SK-N-SH (cell line): ENCODE results near the gene CBFA2T2. TPM values are rescaled to one million over a fixed set of nuclear protein-coding genes. Genes with fewer than 3 reads are reported as not detected.

ENCODE experiments used
- CTCF ChIA-PET: fragments of 300-600, 350-600 bp; formaldehyde crosslinking; extraction: SDS; loops from one replicate; lab custom pipeline; 2021; lab: Yijun Ruan, JAX
- POLR2A ChIA-PET: fragments of 350-600 bp; sonication (Branson Sonifier 250); formaldehyde crosslinking; extraction: SDS; loops from one replicate; lab custom pipeline; 2020; ENCODE audit warnings: antibody characterized with exemption, inconsistent platforms; lab: Yijun Ruan, JAX
- DNase-seq: peaks from one replicate; pipeline ENCODE4 v3.0.0; 2012
- H2AFZ ChIP-seq: fragments of 200-600 bp; sonication (generic); 2 replicates; pipeline ENCODE4 v1.8.1; 2016; ENCODE audit warnings: antibody characterized with exemption, mild to moderate bottlenecking, low read depth
- H3F3A ChIP-seq: fragments of 200-600 bp; sonication (generic); replicated peaks from 2 replicates; pipeline ENCODE3; 2016; ENCODE audit warnings: antibody characterized with exemption, mild to moderate bottlenecking; ENCODE audit not compliant: insufficient read depth
- H3K27ac ChIP-seq, 2 experiments: fragments of 200-500 bp in 1 of 2; fragments of 200-600 bp in 1 of 2; sonication (Bioruptor generic) in 1 of 2; sonication (generic), shearing (Covaris generic) in 1 of 2; 2 replicates each; pipeline versions ENCODE4 v1.5.1 to v1.6.1; 2014 to 2016; ENCODE audit warnings: low read depth in 2 of 2, inconsistent platforms in 1 of 2, low read length in 1 of 2, mild to moderate bottlenecking in 1 of 2, mixed read lengths in 1 of 2
- H3K27me3 ChIP-seq: fragments of 200-600 bp; sonication (generic), shearing (Covaris generic); 2 replicates; pipeline ENCODE4 v1.6.1; 2016; ENCODE audit warnings: mixed run types; ENCODE audit not compliant: insufficient read depth
- H3K36me3 ChIP-seq, 2 experiments: fragments of 200-500 bp in 1 of 2; fragments of 200-600 bp in 1 of 2; sonication (Bioruptor generic) in 1 of 2; sonication (generic) in 1 of 2; replicated peaks in 1 of 2; 2 replicates each; pipeline versions ENCODE3 to v1.5.1; 2014 to 2016; ENCODE audit warnings: low read length in 1 of 2, mild to moderate bottlenecking in 1 of 2; ENCODE audit not compliant: insufficient read depth in 2 of 2, control insufficient read depth in 1 of 2
- H3K4me1 ChIP-seq, 2 experiments: fragments of 200-500 bp in 1 of 2; fragments of 200-600 bp in 1 of 2; sonication (Bioruptor generic) in 1 of 2; sonication (generic), shearing (Covaris generic) in 1 of 2; 2 replicates each; pipeline versions ENCODE4 v1.5.1 to v1.6.1; 2014 to 2016; ENCODE audit warnings: low read depth in 1 of 2, low read length in 1 of 2, mixed run types in 1 of 2; ENCODE audit not compliant: insufficient read depth in 2 of 2, control insufficient read depth in 1 of 2
- H3K4me2 ChIP-seq: fragments of 200-600 bp; sonication (generic), shearing (Covaris generic); 2 replicates; pipeline ENCODE4 v1.6.1; 2017; ENCODE audit warnings: mixed run types
- H3K4me3 ChIP-seq, 2 experiments: fragments of 200-500 bp in 1 of 2; fragments of 200-600 bp in 1 of 2; sonication (Bioruptor generic) in 1 of 2; sonication (generic), shearing (Covaris generic) in 1 of 2; 2 replicates each; pipeline versions ENCODE4 v1.5.1 to v1.8.1; 2014 to 2016; ENCODE audit warnings: low read depth in 2 of 2, inconsistent platforms in 1 of 2, low read length in 1 of 2, mild to moderate bottlenecking in 1 of 2, mixed read lengths in 1 of 2, moderate library complexity in 1 of 2
- H3K79me2 ChIP-seq: fragments of 200-600 bp; sonication (generic); 2 replicates; pipeline ENCODE4 v1.8.1; 2017; ENCODE audit warnings: mild to moderate bottlenecking; ENCODE audit not compliant: insufficient read depth
- H3K9ac ChIP-seq: fragments of 200-600 bp; sonication (generic); 2 replicates; pipeline ENCODE4 v1.6.1; 2017; ENCODE audit warnings: mixed run types
- H3K9me2 ChIP-seq: fragments of 200-600 bp; sonication (generic); 2 replicates; pipeline ENCODE4 v1.6.1; 2017; ENCODE audit warnings: mixed run types
- H3K9me3 ChIP-seq: fragments of 200-600 bp; sonication (generic); 2 replicates; pipeline ENCODE4 v1.6.1; 2017; ENCODE audit warnings: mixed run types, mild to moderate bottlenecking, moderate library complexity
- H4K20me1 ChIP-seq: fragments of 200-600 bp; sonication (generic); 2 replicates; pipeline ENCODE4 v1.6.1; 2017; ENCODE audit warnings: mild to moderate bottlenecking, mixed run types; ENCODE audit not compliant: insufficient read depth
- CHD2 ChIP-seq: fragments of 150-350 bp; IDR thresholded peaks from 2 replicates; pipeline ENCODE4 v1.6.1; 2018; ENCODE audit warnings: low read length; ENCODE audit not compliant: partially characterized antibody
- FOSL2 ChIP-seq: IDR thresholded peaks from 2 replicates; pipeline ENCODE4 v1.4.0; 2012; ENCODE audit warnings: low read depth, mild to moderate bottlenecking, moderate library complexity, borderline replicate concordance
- FOXM1 ChIP-seq: IDR thresholded peaks from 2 replicates; pipeline ENCODE4 v1.4.0; 2012; ENCODE audit warnings: low read depth, mild to moderate bottlenecking
- GABPA ChIP-seq: IDR thresholded peaks from 2 replicates; pipeline ENCODE4 v1.4.0; 2012; ENCODE audit warnings: low read depth, mild to moderate bottlenecking
- GATA2 ChIP-seq: sonication (generic); formaldehyde crosslinking; IDR thresholded peaks from 2 replicates; pipeline ENCODE4 v1.5.0; 2020; ENCODE audit warnings: mild to moderate bottlenecking, missing genetic modification reagents
- MEF2A ChIP-seq: IDR thresholded peaks from 2 replicates; pipeline ENCODE4 v1.4.0; 2012; ENCODE audit warnings: low read depth, borderline replicate concordance
- MXI1 ChIP-seq: IDR thresholded peaks from 2 replicates; pipeline ENCODE4 v1.6.1; 2012; ENCODE audit warnings: mild to moderate bottlenecking, low read depth, low read length, improper control_type of control experiment
- NRF1 ChIP-seq: IDR thresholded peaks from 2 replicates; pipeline ENCODE4 v1.6.1; 2012; ENCODE audit warnings: low read depth, mild to moderate bottlenecking, low read length
- PBX3 ChIP-seq: IDR thresholded peaks from 2 replicates; pipeline ENCODE4; 2012
- POLR2AphosphoS5 ChIP-seq: IDR thresholded peaks from 2 replicates; pipeline ENCODE4 v1.6.1; 2012; ENCODE audit warnings: low read depth, low read length
- RAD21 ChIP-seq: IDR thresholded peaks from 2 replicates; pipeline ENCODE4 v1.6.1; 2012; ENCODE audit warnings: mild to moderate bottlenecking, low read length
- RCOR1 ChIP-seq: fragments of 150-350 bp; IDR thresholded peaks from 2 replicates; pipeline ENCODE4 v1.6.1; 2017; ENCODE audit warnings: antibody characterized with exemption, low read length
- RFX5 ChIP-seq: IDR thresholded peaks from 2 replicates; pipeline ENCODE4 v1.6.1; 2012; ENCODE audit warnings: mild to moderate bottlenecking, improper control_type of control experiment, low read length
- TCF12 ChIP-seq: IDR thresholded peaks from 2 replicates; pipeline ENCODE4 v1.4.0; 2012
- USF1 ChIP-seq: IDR thresholded peaks from 2 replicates; pipeline ENCODE4 v1.4.0; 2012; ENCODE audit warnings: low read depth, borderline replicate concordance
- YY1 ChIP-seq: IDR thresholded peaks from 2 replicates; pipeline ENCODE4 v1.4.0; 2012; ENCODE audit warnings: low read depth, mild to moderate bottlenecking
- WGBS: methylation state at CpG from one replicate; pipeline ENCODE4 v1.1.6; 2017; ENCODE audit warnings: low lambda C conversion rate; 5-methylcytosine and 5-hydroxymethylcytosine counted together
- polyA plus RNA-seq, 3 experiments: library from polyadenylated mRNA; depleted of rRNA; stranded (reverse); fragments of >200 nt; gene quantifications; 2 replicates each; pipeline ENCODE4 v1.2.3, GENCODE V29; 2012
- TF ChIP-seq, protein P1 (sequence below): IDR thresholded peaks from 2 replicates; pipeline ENCODE4 v1.6.1; 2012; ENCODE audit warnings: mild to moderate bottlenecking, low read depth, low read length, moderate library complexity
- TF ChIP-seq, protein P2 (sequence below): IDR thresholded peaks from 2 replicates; pipeline ENCODE4 v1.4.0; 2012; ENCODE audit warnings: low read depth, borderline replicate concordance

CBFA2T2 gene
- polyA plus RNA-seq, 1 of the 3 experiments (the other 2 are of a cell fraction), result 11.0 TPM

GRCh38 chr20:33649201-33649681, 159.3 kb downstream of the CBFA2T2 start:
- no peak overlapping the region for H3K4me2 ChIP-seq
- H3K79me2 ChIP-seq, result no peaks in the 10 kb centered on the region
- TF ChIP-seq POLR2AphosphoS5 (no peak), CHD2 (peak; percentile 26), MEF2A (no peak), RAD21 (peak; percentile 10; the same call in 1 of the 2 replicates), FOSL2 (no peak), MXI1 (peak; percentile 73), RCOR1 (peak; percentile 40; the same call in 1 of the 2 replicates)
- TF ChIP-seq, all 33 proteins: peak for 4
- peaks cover 26% of the 10 kb centered on the region for H3F3A ChIP-seq
- H3K4me1 ChIP-seq, result peaks cover 13 to 59% of the 10 kb centered on the region in 2 experiments; a peak in 3 of 4 replicates
- 48% methylated on average over 10 of the region's 19 CpGs for WGBS
- H3K27me3 ChIP-seq, result no peaks in the 10 kb centered on the region
- POLR2A ChIA-PET, result interaction anchor here (0.9 to 1.9 kb wide), 8 partner anchors 60 to 248 kb away, joined by 3 to 9 read pairs (median 4); partner anchors contain the start of genes CBFA2T2, CDK5RAP1 and SNTA1
- no peak overlapping the region for H3K4me3 ChIP-seq
- peaks cover 32% of the 10 kb centered on the region for H4K20me1 ChIP-seq
- H3K9me2 ChIP-seq, result no peaks in the 10 kb centered on the region
- H3K9ac ChIP-seq, result no peak overlapping the region
- CTCF ChIA-PET, result interaction anchor here (0.6 to 9.2 kb wide), 11 partner anchors 17 to 205 kb away, joined by 3 to 114 read pairs (median 4); partner anchors contain the start of genes ACTL10 and C20orf144
- H2AFZ ChIP-seq, result no peak overlapping the region
- H3K27ac ChIP-seq, result peak overlapping the region in 1 of 2 experiments; percentile 93; a peak in 2 of 4 replicates
- DNase-seq, result peak; percentile 87
- no peaks in the 10 kb centered on the region for H3K9me3 ChIP-seq
- H3K36me3 ChIP-seq, result peaks cover 3 to 13% of the 10 kb centered on the region in 2 experiments

DNA sequence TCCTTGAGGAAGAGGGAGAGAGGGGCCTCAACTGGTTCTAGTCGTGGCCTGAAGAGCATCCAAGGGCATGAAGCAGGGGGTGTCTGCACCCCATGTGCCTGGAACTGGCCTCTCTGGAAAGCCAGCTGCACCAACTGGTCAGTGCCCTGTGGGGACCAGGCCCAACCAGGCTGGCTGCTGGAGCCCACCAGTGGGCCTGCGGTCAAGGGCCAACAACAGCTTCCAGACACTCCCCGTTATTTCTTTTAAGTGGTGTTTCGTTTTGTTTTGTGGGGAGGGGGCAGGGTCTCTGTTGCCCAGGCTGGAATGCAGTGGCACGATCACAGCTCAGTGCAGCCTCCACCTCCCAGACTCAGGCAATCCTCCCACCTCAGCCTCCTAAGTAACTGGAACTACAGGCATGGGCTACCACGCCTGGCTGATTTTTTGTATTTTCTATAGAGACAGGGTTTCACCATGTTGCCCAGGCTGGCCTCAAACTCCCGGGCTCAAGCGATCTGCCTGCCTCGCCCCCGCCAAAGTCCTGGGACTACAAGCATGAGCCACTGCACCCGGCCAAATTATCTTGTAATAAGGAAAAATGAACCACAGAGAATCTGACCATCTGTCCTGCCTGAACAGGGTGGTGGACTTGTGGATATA, 160.3 kb downstream of the CBFA2T2 start:
- Histone ChIP-seq H3K27ac (peak overlapping the region in 1 of 2 experiments; percentile 93; a peak in 2 of 4 replicates), H3K9me3 (no peaks in the 10 kb centered on the region), H3K4me2 (no peak overlapping the region), H3K27me3 (no peaks in the 10 kb centered on the region), H3K9me2 (no peaks in the 10 kb centered on the region), H4K20me1 (peaks cover 32% of the 10 kb centered on the region), H3K4me3 (no peak overlapping the region), H3K4me1 (peaks cover 13 to 53% of the 10 kb centered on the region in 2 experiments; a peak in 3 of 4 replicates), H3K36me3 (peaks cover 0 to 4% of the 10 kb centered on the region in 2 experiments), H3K79me2 (no peaks in the 10 kb centered on the region), H2AFZ (no peak overlapping the region), H3K9ac (no peak overlapping the region), H3F3A (peaks cover 26% of the 10 kb centered on the region)
- peak; percentile 34 for DNase-seq
- ChIA-PET POLR2A (interaction anchor here (1.1 to 1.9 kb wide), 3 partner anchors 88 to 188 kb away, joined by 3 to 9 read pairs (median 7); partner anchors contain the start of gene CBFA2T2), CTCF (interaction anchor here (0.7 to 9.2 kb wide), 5 partner anchors 16 to 193 kb away, joined by 3 to 114 read pairs (median 16); partner anchors contain the start of genes ACTL10 and C20orf144)
- 98% methylated on average over 10 of the region's 11 CpGs for WGBS
- no peak for TF ChIP-seq PBX3
- no peak for TF ChIP-seq TCF12
- no peak for TF ChIP-seq FOSL2
- no peak for TF ChIP-seq USF1
- TF ChIP-seq, protein P1, sequence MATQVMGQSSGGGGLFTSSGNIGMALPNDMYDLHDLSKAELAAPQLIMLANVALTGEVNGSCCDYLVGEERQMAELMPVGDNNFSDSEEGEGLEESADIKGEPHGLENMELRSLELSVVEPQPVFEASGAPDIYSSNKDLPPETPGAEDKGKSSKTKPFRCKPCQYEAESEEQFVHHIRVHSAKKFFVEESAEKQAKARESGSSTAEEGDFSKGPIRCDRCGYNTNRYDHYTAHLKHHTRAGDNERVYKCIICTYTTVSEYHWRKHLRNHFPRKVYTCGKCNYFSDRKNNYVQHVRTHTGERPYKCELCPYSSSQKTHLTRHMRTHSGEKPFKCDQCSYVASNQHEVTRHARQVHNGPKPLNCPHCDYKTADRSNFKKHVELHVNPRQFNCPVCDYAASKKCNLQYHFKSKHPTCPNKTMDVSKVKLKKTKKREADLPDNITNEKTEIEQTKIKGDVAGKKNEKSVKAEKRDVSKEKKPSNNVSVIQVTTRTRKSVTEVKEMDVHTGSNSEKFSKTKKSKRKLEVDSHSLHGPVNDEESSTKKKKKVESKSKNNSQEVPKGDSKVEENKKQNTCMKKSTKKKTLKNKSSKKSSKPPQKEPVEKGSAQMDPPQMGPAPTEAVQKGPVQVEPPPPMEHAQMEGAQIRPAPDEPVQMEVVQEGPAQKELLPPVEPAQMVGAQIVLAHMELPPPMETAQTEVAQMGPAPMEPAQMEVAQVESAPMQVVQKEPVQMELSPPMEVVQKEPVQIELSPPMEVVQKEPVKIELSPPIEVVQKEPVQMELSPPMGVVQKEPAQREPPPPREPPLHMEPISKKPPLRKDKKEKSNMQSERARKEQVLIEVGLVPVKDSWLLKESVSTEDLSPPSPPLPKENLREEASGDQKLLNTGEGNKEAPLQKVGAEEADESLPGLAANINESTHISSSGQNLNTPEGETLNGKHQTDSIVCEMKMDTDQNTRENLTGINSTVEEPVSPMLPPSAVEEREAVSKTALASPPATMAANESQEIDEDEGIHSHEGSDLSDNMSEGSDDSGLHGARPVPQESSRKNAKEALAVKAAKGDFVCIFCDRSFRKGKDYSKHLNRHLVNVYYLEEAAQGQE, result no peak
- TF ChIP-seq GATA2 (CRISPR knock-in tag), result no peak
- TF ChIP-seq, protein P2, sequence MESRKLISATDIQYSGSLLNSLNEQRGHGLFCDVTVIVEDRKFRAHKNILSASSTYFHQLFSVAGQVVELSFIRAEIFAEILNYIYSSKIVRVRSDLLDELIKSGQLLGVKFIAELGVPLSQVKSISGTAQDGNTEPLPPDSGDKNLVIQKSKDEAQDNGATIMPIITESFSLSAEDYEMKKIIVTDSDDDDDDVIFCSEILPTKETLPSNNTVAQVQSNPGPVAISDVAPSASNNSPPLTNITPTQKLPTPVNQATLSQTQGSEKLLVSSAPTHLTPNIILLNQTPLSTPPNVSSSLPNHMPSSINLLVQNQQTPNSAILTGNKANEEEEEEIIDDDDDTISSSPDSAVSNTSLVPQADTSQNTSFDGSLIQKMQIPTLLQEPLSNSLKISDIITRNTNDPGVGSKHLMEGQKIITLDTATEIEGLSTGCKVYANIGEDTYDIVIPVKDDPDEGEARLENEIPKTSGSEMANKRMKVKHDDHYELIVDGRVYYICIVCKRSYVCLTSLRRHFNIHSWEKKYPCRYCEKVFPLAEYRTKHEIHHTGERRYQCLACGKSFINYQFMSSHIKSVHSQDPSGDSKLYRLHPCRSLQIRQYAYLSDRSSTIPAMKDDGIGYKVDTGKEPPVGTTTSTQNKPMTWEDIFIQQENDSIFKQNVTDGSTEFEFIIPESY, result no peak
- no peak for TF ChIP-seq RFX5
- TF ChIP-seq GABPA, result no peak
- no peak for TF ChIP-seq NRF1
- no peak for TF ChIP-seq YY1
- no peak for TF ChIP-seq RAD21
- TF ChIP-seq FOXM1, result no peak
- TF ChIP-seq CHD2, result no peak
